CD4-positive, alpha-beta T cell treated with Interleukin-12 subunit alpha and Interleukin-12 subunit beta, for 1 hour (primary cell): ENCODE results near the gene SYT3.

Experiments
- DNase-seq: peaks from one replicate; pipeline ENCODE4 v3.0.0-alpha.2; 2020

SYT3 gene, protein sequence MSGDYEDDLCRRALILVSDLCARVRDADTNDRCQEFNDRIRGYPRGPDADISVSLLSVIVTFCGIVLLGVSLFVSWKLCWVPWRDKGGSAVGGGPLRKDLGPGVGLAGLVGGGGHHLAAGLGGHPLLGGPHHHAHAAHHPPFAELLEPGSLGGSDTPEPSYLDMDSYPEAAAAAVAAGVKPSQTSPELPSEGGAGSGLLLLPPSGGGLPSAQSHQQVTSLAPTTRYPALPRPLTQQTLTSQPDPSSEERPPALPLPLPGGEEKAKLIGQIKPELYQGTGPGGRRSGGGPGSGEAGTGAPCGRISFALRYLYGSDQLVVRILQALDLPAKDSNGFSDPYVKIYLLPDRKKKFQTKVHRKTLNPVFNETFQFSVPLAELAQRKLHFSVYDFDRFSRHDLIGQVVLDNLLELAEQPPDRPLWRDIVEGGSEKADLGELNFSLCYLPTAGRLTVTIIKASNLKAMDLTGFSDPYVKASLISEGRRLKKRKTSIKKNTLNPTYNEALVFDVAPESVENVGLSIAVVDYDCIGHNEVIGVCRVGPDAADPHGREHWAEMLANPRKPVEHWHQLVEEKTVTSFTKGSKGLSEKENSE

DNA sequence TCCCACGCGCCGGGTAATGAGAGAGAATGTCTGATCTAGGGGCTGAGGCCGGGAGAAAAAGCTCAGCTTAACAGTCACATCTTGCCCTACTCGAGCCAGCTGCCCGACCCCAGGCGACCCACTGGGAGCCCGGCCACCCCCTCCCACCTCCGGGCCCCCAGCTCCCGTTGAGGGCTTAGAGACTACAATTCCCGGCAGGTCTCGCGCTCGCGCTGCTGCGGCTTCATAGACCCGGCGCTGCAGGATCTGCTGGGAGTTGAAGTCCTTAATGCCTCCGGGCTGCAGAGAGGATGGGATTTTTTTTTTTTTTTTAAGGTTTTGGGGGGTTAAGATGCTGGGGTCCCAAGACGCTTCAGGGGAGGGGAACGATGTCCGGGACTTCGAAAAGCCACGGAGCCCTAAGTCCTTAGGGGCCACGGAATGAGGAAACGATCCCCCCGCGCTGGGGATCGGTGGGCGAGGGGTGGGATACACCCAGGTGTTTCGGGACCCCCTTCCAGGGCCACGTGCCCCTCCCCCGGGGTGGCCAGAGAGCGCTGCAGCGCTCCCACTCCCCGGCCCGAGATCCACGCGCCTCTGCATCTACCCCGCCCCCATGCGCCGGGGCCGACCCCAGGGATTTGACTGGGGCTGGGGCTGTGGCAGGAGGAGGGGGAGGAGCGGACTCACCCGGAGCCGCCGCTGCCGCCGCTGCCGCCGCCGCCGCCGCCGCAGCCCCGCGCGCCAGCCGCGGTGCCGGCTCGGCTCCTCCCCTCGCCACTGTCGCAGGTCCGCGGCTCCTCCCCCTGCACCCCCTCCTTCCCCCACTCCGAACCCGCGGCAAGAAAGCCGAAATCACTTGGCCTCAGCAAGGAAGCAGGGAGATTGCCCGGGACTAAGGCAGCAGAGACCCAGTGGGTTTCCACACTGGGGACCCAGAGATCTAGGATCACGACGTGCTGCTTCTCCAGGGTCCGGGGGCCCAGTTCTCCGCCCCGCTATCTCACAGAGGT is at the start of gene SYT3:
TSS of gene SYT3 (minus strand) at position 761 of the 992 bp plus-strand sequence. CDS start 2,470 bp downstream, outside the sequence.
- peak; percentile 33 for DNase-seq

DNA sequence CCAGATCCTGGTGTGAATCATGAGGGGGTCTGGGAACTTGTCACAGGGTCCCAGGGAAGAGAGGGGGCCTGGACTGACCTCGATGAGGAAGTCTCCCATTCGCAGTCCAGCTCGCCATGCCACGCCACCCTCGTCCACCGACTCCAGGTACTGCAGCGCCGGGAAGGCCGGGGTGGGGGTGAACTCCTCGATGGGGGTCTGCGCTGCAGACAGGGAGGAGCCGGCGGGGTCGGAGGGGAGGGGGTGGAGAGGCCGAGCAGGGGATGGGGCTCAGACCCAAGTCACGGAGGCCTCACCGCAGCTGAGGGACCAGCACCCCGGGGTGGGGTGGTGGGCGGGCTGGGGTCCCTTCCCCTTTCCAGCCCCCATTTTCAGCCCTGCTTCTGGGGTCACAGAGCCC is 49.1 kb upstream of the SYT3 start:
- DNase-seq = no peak

DNA sequence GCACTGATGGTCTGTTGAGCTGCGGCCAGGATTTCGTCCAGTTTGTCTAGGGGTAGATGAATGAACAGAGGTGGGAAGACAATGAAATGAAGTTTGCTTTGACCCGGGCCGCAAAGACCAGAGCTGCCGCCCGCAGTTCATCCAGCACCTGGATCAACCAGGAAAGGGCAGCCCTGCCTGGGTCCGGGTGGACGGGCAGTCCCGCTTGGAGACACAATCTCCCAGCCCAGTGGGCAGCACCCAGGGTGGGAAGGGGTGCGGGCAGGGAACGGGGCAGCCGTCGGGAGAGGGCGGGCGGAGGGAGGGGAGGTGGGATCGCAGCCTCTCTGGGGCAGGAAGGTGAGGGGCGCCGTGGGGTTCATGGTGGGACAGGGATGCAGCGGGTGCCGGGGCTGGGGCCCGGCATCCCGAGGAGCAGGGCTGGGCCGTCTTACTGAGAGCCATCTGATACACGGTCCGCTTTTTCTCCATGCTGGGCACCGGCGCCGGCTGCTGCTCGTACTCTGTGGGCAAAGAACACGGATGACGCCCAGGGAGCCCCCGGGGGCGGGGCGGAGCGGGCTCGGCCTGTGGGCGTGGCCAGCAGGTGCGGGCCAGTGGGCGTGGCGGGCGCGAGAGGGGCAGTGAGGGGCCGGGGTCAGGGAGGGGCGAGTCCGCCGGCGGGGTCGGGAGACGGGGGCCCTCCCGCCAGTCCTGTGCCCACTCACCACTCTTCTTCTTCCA is 46.8 kb upstream of the SYT3 start:
- DNase-seq = no peak

DNA sequence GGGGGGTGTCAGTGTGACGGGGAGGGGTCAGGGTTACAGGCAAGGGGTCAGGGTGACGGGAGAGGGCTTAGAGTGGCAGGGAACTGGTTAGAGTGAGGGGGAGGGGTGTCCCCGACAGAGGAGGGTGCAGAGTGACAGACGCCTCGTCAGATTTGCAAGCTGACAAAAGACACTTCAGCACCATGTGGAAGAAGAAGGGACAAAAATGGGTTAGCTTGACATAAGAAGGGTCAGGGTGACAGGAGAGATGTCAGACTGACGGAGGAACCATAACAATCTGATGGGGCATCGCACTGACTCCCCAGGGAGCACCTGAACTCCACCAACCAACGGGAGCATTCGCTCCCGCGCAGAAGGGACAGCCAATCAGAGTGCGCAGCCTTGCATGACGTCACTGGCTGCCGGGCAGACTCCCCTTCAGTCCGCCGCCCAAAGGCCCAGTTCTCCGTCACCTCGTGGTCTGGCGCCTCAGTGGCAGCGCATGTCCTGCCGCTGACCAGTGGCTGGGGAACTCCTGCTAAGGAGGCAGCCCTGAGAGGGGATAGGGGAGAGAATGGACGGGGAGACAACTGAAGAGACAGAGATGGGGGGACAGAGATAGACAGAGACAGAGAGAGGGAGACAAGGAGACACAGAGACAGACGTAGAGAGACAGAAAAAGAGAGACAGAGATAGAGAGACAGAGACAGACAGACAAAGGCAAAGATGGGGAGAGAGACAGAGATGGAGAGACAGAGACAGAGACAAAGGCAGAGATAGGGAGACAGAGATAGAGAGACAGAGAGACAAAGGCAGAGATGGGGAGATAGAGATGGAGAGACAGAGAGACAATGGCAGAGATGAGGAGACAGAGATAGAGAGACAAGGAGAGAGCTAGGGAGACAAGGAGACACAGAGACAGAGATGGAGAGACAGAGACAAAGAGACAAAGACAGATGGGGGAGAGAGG is 39.8 kb upstream of the SYT3 start:
- DNase-seq = peak; percentile 80

DNA sequence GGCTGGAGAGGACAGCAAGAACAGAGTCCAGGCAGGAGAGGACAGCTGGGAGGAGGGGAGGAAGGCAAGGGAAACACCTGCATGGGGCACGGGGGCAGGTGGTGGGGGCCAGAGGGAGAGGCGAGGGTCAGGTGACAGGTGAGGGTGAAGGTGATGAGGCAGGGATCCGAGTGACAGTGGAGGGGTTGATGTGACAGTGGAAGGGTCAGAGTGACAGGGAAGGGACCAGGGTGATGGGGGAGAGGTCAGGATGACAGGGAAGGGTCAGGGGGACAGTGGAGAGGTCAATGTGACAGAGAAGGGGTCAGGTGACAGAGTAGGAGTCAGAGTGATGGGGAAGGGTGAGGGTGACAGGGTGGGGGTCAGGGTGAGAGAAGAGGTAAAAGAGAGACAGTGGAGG is 38.6 kb upstream of the SYT3 start:
- no peak for DNase-seq

DNA sequence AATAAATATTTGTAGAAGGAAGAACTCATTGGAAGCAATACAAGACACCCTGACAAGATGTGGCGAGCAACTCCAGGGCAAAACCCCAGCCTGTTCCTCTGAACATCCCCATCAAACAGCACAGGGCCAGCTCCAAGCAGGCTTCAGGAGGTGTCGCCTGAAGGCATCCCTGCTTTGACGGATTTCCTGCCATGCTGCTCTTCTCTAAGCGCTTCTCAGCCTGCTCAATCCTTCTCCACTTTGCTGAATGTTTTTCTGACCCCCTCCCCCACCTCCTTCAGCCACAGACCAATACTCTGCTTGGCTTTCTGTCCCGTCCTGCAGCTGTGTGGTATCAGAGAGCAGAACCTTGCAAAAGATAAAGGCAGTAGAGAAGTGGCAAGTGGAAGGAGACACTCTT is 38.0 kb upstream of the SYT3 start:
- no peak for DNase-seq

DNA sequence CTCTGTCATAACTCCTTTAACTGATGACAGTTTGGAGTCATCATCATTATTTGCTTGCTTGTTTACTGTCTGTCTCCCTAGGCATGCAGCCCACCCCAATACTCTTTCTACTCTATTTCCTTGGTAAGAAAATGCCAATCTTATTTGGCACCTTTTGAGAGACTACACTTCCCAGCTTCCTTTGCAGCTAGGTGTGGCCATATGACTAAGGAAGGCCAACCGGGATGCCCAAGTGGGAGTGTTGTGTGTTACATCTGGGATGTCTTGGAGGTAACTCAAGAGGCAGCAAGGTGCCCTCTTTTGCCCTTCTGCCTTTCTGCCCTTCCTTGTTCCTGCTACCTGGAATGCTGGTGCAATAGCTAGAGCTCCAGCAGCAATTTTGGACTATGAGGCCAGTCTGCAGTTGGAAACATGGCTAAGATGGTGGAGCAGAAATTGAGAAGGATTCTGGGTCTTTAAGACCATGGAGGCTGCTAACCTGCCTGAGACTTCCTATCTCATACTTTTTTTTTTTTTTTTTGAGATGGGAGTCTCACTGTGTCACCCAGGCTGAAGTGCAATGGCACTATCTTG is 37.0 kb upstream of the SYT3 start:
- DNase-seq = no peak

DNA sequence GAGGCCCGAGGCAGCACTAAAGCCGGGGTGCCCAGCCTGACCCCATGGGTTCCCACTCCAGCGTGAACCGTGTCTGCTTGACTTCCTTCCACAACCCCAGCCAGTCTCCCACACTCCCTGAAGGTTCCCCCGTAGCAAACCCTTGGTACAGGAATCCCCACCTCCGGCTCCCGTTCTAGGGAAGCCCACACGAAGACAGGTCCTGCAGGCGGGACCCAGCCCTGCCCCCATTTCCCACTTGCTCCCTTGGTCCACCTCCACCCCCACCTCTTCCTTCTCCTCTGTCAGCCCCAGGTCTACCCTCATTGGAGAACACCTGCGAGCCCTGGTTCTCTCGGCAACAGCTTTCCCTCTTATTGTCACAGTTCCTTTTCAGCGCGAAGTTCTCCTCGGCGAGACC is 33.4 kb upstream of the SYT3 start:
- no peak for DNase-seq

DNA sequence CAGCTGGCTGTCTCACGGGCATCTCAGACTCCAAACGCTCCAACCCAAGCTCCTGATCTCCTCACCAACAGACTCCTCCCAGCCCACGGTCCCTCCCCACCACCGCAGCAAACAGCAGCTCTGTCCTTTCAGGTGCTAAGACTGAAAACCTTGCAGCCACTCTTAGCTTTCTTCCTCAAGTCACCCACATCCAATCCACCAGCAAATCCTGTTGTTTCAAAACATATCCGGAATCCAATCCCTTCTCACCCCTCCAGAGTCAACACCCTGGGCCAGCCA is 30.4 kb upstream of the SYT3 start:
- no peak for DNase-seq

DNA sequence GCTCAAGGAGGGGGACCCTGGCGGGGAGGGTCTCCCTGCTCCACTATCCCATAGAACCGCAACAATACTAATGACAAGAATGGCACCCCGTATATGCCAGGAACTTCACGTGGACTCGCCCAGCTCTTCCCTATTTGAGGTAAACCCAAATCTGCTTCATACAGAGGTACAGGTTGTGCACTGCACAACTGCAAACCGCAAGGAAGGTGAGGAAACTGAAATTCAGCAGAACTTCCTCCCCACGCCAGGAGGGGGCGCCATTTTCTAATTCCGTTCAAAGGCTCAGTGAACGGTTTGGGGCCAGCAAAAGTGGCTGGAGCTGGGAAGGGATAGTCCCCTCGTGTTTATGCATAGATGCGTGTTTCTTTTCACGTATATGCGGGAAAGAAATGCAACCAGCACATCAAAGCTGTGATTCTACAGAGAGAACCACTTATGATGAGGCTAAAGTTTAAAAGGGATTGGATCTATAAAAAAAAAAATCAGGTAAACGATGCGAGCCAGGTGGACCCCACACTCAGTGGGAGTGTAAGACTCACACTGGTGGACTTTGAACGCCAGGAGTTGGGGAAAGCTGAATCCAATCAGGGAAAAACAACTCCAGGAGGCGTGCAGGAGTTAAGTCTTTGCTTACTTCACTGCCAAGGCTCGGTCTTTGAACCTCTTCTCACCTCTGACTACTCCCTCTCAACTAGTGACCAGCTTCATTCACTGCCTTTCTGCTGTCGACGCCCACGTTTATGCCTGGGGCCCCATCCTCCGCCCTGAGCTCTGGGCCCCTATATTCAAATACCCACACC is 29.8 kb upstream of the SYT3 start:
- peak; percentile 25 for DNase-seq

DNA sequence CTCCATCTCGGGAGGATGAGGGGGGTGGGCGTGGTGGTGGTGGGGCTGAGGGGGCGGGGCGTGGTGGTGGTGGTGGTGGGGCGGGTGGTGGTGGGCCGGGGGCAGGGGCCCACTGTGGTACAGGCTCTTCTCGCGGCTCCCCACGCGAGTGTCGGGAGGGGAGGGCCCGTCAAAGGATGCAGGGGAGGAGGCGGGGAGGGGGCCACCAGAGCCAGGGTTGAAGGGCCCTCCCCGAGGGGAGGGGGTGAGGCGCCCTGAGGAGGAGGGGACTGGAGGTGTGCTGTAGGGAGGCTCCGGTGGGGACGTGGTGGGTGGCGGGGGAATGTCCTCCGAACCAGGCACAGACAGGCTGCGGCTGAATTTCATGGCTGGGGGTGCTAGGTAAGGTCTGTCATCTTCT is 29.2 kb upstream of the SYT3 start:
- no peak for DNase-seq

DNA sequence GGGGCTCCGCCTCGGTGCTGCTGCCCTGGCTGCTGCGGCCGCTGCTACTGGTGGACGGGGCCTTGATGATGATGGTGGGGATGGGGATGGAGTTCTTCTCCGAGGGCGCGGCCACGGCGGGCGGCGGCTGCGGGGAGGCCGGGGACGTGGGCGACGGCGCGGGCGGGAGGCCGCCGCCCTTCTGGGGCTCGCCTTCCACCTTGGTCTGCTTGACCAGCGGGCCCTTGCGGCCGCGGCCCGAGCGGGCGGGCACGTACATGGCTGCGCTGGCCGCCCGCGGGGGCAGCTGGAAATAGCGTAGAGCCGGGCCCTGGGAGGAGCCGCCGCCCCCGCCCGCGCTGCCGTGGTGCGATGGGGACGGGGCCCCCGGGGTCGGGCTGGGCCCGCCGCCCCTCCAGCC is 28.7 kb upstream of the SYT3 start:
- no peak for DNase-seq

DNA sequence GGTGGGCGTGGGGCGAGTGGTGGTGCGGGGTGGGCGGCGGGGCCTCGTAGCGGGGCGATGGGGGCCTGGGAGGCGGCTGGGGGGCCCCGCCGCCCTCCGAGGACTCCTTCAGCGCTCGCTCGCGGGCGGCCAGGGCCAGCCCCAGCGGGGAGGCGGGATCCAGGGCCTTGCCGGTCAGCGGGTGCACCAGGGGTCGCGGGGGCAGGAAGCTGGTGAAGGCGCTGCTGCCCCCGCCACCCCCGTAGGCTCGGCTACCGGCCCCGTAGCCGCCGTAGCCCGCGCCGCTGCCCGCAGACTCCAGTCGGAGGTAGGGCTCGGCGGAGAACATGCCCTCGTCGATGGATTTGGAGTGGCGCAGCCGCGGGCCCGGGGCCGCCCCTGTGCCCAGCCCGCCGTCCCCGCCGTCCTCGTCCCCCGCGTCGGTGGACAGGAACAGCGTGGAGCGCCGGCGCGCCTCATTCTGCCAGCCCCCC is 28.1 kb upstream of the SYT3 start:
- no peak for DNase-seq

DNA sequence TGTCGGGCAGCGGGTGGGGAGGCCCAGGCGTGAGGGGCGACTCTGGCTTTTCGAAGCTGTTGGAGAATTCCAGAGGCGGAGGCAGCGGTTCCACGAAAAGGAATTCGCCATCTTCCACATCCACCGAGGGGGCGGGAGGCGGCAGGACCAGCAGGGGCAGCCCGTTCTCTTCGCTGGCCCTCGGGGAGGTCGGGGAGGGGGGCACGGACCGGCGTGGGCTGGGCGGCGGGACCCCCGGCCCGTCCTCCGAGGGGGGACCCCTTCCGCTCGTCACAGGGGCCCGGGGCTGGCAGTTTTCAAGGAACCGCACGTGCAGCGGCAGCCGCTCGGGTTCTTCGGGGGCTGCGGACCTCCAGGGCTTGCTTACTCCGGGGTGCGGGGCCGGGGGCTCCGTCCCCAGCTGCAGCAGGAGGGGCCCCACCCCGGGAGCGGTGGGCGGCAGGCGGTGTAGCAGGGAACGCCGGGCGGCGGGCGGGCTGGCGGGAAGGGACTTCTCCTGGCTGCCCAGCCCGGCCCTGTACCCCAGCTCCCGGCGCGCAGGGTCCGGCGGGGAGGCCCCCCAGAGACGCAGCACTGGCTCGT is 27.6 kb upstream of the SYT3 start:
- no peak for DNase-seq

DNA sequence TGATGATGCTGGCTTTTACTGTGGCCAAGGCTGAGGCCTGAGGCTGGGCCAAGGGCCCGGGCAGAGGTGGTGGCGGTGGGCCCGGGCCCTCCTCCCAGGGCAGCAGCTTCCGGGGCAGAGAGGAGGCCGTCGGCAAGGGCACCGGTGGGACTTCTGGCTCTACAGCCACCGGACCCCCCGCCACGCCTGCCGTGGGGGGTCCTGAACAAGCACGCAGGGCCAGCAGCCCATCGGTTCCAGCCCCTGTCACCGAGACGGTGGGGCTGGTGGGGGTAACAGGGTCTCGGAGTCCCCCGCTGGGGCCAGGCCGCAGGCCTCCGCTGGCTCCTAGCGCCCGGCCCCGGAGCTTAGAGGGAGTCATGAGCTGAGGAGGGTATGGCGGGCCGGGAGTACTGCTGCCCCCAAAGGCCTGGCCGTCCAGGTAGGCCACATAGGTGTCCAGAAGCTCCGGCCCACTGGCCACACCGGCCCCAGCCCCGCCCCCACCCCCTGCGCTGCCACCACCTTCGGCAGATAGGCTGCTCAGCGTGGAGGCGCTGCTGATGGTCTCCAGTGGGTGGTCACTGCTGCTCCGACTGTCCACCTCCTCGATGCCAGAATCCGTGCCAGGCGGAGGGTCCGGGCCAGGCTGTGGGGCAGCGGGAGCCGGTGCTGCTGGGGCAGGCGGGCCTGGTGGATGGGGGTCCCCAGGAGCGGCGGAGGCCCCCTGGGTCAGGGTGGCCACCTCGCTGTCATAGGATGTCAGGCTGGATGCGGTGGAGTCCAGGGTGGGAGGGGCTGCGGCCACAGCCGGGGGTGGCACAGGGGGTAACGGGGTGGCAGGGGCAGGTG is 26.9 kb upstream of the SYT3 start:
- DNase-seq = no peak

DNA sequence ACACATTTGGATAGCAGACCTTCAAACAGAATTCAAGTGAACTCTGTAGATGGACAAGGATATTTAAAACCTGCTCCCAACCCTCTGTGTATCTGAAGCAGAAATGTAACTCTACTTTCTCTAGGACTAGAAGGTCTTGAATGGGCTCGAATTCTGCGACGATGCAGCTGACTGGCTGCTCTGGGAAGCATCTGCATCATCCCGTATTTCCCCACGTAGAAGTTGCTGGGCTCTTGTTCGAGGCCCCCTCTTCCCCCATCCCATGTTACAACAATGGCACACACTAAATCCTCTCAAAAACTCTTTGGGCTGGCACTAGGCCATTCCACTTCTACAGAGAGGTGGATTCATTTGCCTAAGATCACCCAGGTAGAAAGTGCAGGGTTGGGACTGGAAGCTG is 24.5 kb upstream of the SYT3 start:
- no peak for DNase-seq

DNA sequence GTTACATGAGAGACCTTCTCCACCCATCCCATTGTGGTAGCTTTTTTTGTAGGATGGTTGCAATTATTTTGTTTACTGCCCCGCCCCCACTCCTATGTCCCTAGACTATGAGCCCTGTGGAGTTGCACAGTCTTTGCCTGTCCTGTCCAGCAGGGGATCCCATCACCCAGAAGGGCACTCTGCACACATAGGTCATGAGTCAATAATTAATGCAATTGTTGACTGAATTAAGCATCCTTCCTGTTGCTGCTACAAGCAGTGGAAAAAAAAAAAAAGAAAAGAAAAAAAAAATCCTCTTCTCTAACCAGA is 23.8 kb upstream of the SYT3 start:
- DNase-seq = no peak

DNA sequence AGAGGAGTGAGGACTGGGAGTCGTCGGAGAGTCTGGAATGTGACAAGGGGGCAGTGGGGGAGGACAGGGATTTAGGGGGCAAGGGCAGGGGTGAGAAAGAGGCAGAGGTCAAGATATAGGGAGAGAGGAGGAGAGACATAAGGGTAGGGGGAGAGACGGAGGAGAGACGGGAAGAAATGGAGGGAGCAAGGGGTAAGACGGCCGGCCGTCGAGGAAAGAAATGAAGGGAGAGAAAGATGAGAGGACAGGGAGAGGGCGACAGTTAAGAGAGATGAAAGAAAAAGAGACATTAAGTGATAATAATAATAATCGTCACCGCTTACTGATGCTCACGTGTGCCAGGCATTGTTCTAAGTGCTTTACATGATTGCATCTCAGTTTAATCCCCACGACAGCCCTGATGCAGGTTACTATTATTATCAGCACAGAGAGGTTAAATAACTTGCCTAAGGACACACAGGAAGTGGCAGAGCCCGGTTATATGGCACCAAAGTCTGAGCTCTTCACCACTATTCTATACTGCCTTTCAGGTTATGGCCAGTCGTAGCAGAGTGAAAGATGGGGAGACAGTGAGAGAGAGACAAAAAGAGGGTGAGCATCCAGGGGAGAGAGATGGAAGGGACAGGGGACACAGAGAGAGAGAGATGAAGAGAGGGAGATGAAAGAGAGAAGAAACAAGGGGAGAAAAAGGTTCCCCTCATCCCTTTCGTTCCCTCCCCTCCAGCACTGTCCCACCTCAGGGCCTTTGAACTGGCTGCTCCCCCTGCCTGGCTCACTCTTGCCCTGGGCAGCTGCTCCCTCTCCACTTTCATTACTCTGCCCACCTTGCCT is 23.2 kb upstream of the SYT3 start:
- DNase-seq = no peak
